Endometrial microvascular endothelial cells (primary cell): ENCODE measurements around the gene APPBP2. TPM values are rescaled to one million over a fixed set of nuclear protein-coding genes. Genes with fewer than 3 reads are reported as not detected.
"Not testable (repeated sequence)": the region's sequence is repeated elsewhere in the genome, so short reads cannot be mapped to it uniquely, and the experiment has no call there.

Experiments used
- in situ Hi-C: cut with HindIII; loops from 2 replicates; pipeline ENCODE4 v1.10.0; 2017; ENCODE audit warnings: low sequenced_read_pairs, low pct_unique_long_range_greater_than_20kb; ENCODE audit errors: inconsistent ontology term
- total RNA-seq: library from RNA; depleted of rRNA; stranded (reverse); fragments of >200 nt; gene quantifications from one replicate; pipeline ENCODE4 v1.2.3, GENCODE V29; 2015; ENCODE audit errors: inconsistent ontology term

APPBP2 gene
- total RNA-seq, 1 donor from 2014 or later, result 44.1 TPM

GRCh38 chr17:60535382-60536279 is 9.6 kb upstream of the APPBP2 start:
- in situ Hi-C loops, result no loop called here

- in situ Hi-C loops, result no loop called here
These were observed 8.6 kb upstream of the APPBP2 start for GRCh38 chr17:60534613-60535157.

- in situ Hi-C loops, result no loop called here
These were observed 8.0 kb upstream of the APPBP2 start for GRCh38 chr17:60534010-60534555.

GRCh38 chr17:60529806-60530205 is 3.8 kb upstream of the APPBP2 start:
- in situ Hi-C loops, result loop anchor here (10.0 kb wide), 1 partner anchor 55 kb away; no protein-coding TSS in a partner anchor

GRCh38 chr17:60528828-60529227 is 2.8 kb upstream of the APPBP2 start:
- in situ Hi-C loops, result loop anchor here (10.0 kb wide), 1 partner anchor 54 kb away; no protein-coding TSS in a partner anchor

GRCh38 chr17:60527701-60528100 is 1.7 kb upstream of the APPBP2 start:
- in situ Hi-C loops, result loop anchor here (10.0 kb wide), 1 partner anchor 53 kb away; no protein-coding TSS in a partner anchor

GRCh38 chr17:60526726-60527125 is 684 bp upstream of the APPBP2 start:
- in situ Hi-C loops, result loop anchor here (10.0 kb wide), 1 partner anchor 52 kb away; no protein-coding TSS in a partner anchor

GRCh38 chr17:60525328-60525684 is 736 bp downstream of the APPBP2 start:
- in situ Hi-C loops, result loop anchor here (10.0 kb wide), 1 partner anchor 51 kb away; no protein-coding TSS in a partner anchor

GRCh38 chr17:60524463-60525327 is 1.3 kb downstream of the APPBP2 start:
- in situ Hi-C loops, result loop anchor here (10.0 kb wide), 1 partner anchor 50 kb away; no protein-coding TSS in a partner anchor

- in situ Hi-C loops, result loop anchor here (10.0 kb wide), 1 partner anchor 49 kb away; no protein-coding TSS in a partner anchor
These were observed 2.2 kb downstream of the APPBP2 start for GRCh38 chr17:60523822-60524221.

GRCh38 chr17:60522889-60523626 is 3.0 kb downstream of the APPBP2 start:
- in situ Hi-C loops, result loop anchor here (10.0 kb wide), 1 partner anchor 48 kb away; no protein-coding TSS in a partner anchor

- in situ Hi-C loops, result loop anchor here (10.0 kb wide), 1 partner anchor 45 kb away; no protein-coding TSS in a partner anchor
These were observed 6.2 kb downstream of the APPBP2 start for GRCh38 chr17:60519795-60520194.

- in situ Hi-C loops, result not testable (repeated sequence)
These were observed 10.4 kb downstream of the APPBP2 start for GRCh38 chr17:60515683-60516082.

GRCh38 chr17:60515199-60515598 is 10.8 kb downstream of the APPBP2 start:
- in situ Hi-C loops, result not testable (repeated sequence)

- in situ Hi-C loops, result no loop called here
These were observed 11.5 kb downstream of the APPBP2 start for GRCh38 chr17:60514500-60514899.

GRCh38 chr17:60514053-60514452 is 12.0 kb downstream of the APPBP2 start:
- in situ Hi-C loops, result no loop called here

- in situ Hi-C loops, result no loop called here
These were observed 13.0 kb downstream of the APPBP2 start for GRCh38 chr17:60513014-60513413.

GRCh38 chr17:60510723-60511122 is 15.3 kb downstream of the APPBP2 start:
- in situ Hi-C loops, result no loop called here
